ENCODE data around the gene AVL9. TPM values are rescaled to one million over a fixed set of nuclear protein-coding genes. Genes with fewer than 3 reads are reported as not detected.

The AVL9 gene
- total RNA-seq, 2 experiments from 2014 or later, result 23.3 to 25.4 TPM

DNA sequence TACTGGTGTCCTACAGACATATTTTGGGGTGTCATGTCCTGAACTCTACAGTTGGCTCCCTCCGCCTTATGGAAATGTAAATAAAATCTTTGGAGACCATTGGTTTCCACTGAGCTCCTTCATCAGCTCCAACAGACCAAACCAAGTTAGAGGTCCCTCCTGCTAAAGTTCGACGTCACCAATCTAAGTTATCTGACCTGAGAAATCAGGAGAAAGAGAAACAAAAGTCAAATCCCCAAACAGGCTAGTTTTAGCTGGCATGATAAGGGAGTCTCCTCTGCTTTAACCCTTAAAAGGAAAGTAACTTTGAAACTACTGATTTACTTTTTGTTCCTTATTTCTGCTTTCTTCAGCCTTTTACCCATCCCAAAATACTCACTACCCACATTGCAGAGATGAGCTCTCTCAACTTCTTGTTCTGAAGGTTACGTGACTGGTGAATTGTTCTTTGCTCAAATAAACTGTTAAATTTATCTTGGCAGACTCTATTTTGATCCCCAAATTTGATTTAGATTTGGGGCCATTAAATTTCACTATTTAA, 39.9 kb downstream of the AVL9 start:
- peaks cover 40% of the 10 kb centered on the region for H3K4me1 Mint-ChIP-seq (ENCODE audit: low read depth)
- Histone ChIP-seq H3K4me1 (ENCODE audit: insufficient read depth, low read length) (no peaks in the 10 kb centered on the region), H3K27me3 (ENCODE audit: control insufficient read depth in 1 of 2, insufficient read depth in 2 of 2, low read length in 2 of 2) (no peaks in the 10 kb centered on the region), H3K36me3 (ENCODE audit: insufficient read depth, low read length) (no peaks in the 10 kb centered on the region), H3K9me3 (ENCODE audit: control insufficient read depth in 1 of 2, insufficient read depth in 1 of 2, low read length in 2 of 2) (no peaks in the 10 kb centered on the region), H3K27ac (ENCODE audit: low read depth in 1 of 2, low read length in 2 of 2) (no peak overlapping the region), H3K4me3 (ENCODE audit: low read length) (no peak overlapping the region)
- DNase-seq, result no peak
- no peak for TF ChIP-seq CTCF (IDR thresholded peaks at IDR 0.05)
- POLR2A ChIA-PET, result no interaction called here
- H3K27me3 Mint-ChIP-seq, result no peaks in the 10 kb centered on the region
- H3K27ac Mint-ChIP-seq, result peak overlapping the region; percentile 72
- intact Hi-C loops (cut with DNase I, micrococcal nuclease), result no loop called here
- no peak for ATAC-seq (ENCODE audit: poor library complexity)
- CTCF ChIA-PET, result no interaction called here
- peaks cover 24% of the 10 kb centered on the region for H3K36me3 Mint-ChIP-seq (ENCODE audit: low read depth)
- no peak overlapping the region for H3K4me3 Mint-ChIP-seq
- no peaks in the 10 kb centered on the region for H3K9me3 Mint-ChIP-seq

GRCh38 chr7:32536016-32536415, 40.7 kb downstream of the AVL9 start:
- Histone ChIP-seq H3K36me3 (ENCODE audit: insufficient read depth, low read length) (no peaks in the 10 kb centered on the region), H3K4me3 (ENCODE audit: low read length) (no peak overlapping the region), H3K9me3 (ENCODE audit: control insufficient read depth in 1 of 2, insufficient read depth in 1 of 2, low read length in 2 of 2) (no peaks in the 10 kb centered on the region), H3K27me3 (ENCODE audit: control insufficient read depth in 1 of 2, insufficient read depth in 2 of 2, low read length in 2 of 2) (no peaks in the 10 kb centered on the region), H3K27ac (ENCODE audit: low read depth in 1 of 2, low read length in 2 of 2) (no peak overlapping the region), H3K4me1 (ENCODE audit: insufficient read depth, low read length) (no peaks in the 10 kb centered on the region)
- ChIA-PET CTCF (no interaction called here), POLR2A (no interaction called here)
- peak overlapping the region; percentile 72 for H3K27ac Mint-ChIP-seq
- H3K4me1 Mint-ChIP-seq (ENCODE audit: low read depth), result peaks cover 43% of the 10 kb centered on the region
- H3K4me3 Mint-ChIP-seq, result no peak overlapping the region
- no peaks in the 10 kb centered on the region for H3K27me3 Mint-ChIP-seq
- DNase-seq (no peak), ATAC-seq (ENCODE audit: poor library complexity) (no peak)
- H3K9me3 Mint-ChIP-seq, result no peaks in the 10 kb centered on the region
- H3K36me3 Mint-ChIP-seq (ENCODE audit: low read depth), result peaks cover 28% of the 10 kb centered on the region
- TF ChIP-seq CTCF (IDR thresholded peaks at IDR 0.05), result no peak
- intact Hi-C loops (cut with DNase I, micrococcal nuclease), result no loop called here

DNA sequence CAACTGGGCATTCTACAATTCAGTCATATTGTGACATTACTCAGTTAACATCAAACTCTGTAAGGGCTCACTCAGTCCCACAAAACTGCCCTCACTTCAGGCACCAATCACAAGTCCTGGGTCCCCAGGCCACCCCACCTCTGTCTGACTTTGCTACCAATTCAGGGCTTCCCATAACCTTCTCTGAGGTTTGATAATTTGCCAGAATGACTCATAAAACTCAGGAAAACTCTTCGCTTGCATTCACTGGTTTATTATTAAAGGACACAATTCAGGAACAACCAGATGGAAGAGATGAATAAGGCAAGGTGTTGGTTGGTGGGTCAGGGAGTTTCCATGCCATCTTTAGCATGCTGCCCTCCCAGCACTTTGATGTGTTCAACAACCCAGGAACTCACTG, 41.3 kb downstream of the AVL9 start:
- Mint-ChIP-seq H3K36me3 (ENCODE audit: low read depth) (peaks cover 28% of the 10 kb centered on the region), H3K9me3 (no peaks in the 10 kb centered on the region), H3K27ac (peak overlapping the region; percentile 72), H3K4me3 (no peak overlapping the region), H3K4me1 (ENCODE audit: low read depth) (peaks cover 43% of the 10 kb centered on the region), H3K27me3 (no peaks in the 10 kb centered on the region)
- CTCF ChIA-PET, result no interaction called here
- no peaks in the 10 kb centered on the region for H3K4me1 ChIP-seq (ENCODE audit: insufficient read depth, low read length)
- no peaks in the 10 kb centered on the region for H3K27me3 ChIP-seq (ENCODE audit: control insufficient read depth in 1 of 2, insufficient read depth in 2 of 2, low read length in 2 of 2)
- no peak overlapping the region for H3K27ac ChIP-seq (ENCODE audit: low read depth in 1 of 2, low read length in 2 of 2)
- no peak for TF ChIP-seq CTCF (IDR thresholded peaks at IDR 0.05)
- no peak overlapping the region for H3K4me3 ChIP-seq (ENCODE audit: low read length)
- POLR2A ChIA-PET, result no interaction called here
- DNase-seq (no peak), ATAC-seq (ENCODE audit: poor library complexity) (no peak)
- intact Hi-C loops (cut with DNase I, micrococcal nuclease), result no loop called here
- no peaks in the 10 kb centered on the region for H3K36me3 ChIP-seq (ENCODE audit: insufficient read depth, low read length)
- no peaks in the 10 kb centered on the region for H3K9me3 ChIP-seq (ENCODE audit: control insufficient read depth in 1 of 2, insufficient read depth in 1 of 2, low read length in 2 of 2)

All from CD4-positive, alpha-beta T cell (primary cell).